GM12873 (cell line): ENCODE results near the gene PSMD14.

ENCODE experiments used
- TF ChIP-seq, protein P1 (sequence below): IDR thresholded peaks from 2 replicates; pipeline ENCODE4 v1.5.1; 2012; ENCODE audit warnings: low read depth, mild to moderate bottlenecking, moderate library complexity, low read length, control low read depth; ENCODE audit not compliant: insufficient read depth; ENCODE audit errors: missing control alignments

Gene PSMD14

DNA sequence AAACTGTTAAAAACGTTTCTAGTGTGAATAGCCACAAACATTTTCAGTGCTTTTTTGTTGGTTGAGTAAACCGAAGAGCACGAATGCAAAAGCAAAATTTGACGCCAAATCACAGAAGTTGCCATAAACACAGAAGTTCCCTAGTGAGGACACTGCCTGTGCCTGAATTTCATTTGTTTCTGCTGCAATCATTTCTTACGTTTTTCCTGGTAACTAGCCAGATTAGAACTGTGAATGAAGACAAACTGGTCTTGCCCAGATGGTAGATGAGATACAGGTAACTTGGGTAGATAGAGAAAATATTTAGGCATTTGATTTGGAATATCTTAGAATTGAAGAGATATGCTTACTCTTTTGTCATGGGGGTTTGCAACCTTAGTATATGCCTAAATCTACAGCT lies 98.1 kb downstream of the PSMD14 start:
- TF ChIP-seq, protein P1, sequence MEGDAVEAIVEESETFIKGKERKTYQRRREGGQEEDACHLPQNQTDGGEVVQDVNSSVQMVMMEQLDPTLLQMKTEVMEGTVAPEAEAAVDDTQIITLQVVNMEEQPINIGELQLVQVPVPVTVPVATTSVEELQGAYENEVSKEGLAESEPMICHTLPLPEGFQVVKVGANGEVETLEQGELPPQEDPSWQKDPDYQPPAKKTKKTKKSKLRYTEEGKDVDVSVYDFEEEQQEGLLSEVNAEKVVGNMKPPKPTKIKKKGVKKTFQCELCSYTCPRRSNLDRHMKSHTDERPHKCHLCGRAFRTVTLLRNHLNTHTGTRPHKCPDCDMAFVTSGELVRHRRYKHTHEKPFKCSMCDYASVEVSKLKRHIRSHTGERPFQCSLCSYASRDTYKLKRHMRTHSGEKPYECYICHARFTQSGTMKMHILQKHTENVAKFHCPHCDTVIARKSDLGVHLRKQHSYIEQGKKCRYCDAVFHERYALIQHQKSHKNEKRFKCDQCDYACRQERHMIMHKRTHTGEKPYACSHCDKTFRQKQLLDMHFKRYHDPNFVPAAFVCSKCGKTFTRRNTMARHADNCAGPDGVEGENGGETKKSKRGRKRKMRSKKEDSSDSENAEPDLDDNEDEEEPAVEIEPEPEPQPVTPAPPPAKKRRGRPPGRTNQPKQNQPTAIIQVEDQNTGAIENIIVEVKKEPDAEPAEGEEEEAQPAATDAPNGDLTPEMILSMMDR: no peak

DNA sequence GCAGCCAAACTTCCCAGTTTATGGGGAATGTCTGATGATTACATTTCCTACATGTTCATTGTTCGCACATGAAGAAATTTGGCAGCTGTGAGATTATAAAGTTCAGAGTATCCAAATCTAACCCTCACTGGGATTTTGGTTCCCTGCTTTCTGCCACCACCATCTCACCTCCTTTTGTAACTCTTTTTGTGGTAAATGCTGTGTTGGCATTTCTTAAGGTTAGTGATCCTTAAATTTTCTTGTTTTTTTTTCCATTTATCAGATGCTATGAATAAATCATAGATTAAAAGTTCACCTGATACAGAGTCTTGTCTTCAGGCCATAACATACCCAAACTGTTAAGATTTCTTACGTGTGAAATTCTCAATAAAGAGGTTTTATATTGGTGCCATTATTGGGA lies 99.4 kb downstream of the PSMD14 start:
- TF ChIP-seq, protein P1: no peak

DNA sequence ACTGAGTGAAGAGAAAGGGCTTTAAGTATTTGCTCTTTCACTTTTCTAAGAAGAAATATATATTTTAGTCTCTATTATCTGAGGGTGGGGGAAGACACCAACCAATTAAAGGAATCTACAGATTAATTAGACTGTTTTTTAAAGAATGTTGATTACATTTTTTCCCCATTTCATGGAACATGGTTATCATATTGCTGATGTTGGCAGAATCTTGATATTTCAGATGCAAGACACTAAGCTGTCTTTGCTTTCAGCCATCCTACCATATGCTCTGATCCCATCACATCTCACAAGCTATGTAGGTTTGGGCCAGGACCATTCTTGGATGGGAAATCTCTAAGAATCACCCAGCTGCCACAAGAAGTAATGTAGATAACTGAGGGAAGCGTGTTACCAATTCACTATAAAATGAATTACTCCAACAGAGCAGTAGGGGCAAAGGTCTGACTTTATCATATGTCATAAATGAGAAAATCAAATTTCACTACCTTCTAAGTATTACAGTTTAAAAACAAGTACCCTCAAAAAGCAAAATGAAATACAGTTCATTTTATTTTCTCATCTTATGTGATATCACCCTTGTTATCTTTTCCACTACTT lies 101.2 kb downstream of the PSMD14 start:
- TF ChIP-seq, protein P1: no peak

DNA sequence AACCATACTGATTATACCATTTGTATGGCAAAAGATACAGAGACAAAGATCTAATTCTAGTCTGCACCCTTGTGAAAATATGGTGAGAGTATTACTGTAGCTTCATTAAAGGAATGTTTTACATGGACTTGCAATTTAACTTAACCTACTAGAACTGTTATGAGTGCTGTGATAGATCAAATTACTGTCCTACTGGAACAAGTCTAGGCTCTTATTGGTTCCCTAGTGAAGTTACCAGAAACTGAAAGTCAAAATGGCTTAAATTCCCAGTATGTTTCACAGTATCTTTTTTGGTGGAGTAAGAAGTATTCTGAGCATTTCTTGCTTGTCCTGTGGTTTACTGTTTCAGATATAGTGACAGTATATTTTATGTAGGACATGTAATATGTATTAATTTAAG lies 104.1 kb downstream of the PSMD14 start:
- TF ChIP-seq, protein P1: no peak

- TF ChIP-seq, protein P1: no peak
Observed at GRCh38 chr2:161414042-161415033, 106.1 kb downstream of the PSMD14 start.

GRCh38 chr2:161415034-161415986 lies 107.1 kb downstream of the PSMD14 start:
- TF ChIP-seq, protein P1: no peak
